Measurements from ENCODE around the gene NTN3. TPM values are rescaled to one million over a fixed set of nuclear protein-coding genes. Genes with fewer than 3 reads are reported as not detected.
A peak's percentile ranks its signal among the peaks of the same experiment; 100 is the strongest.

NTN3 gene
- total RNA-seq, 1 donor from 2014 or later: 17.9 TPM

GRCh38 chr16:2507052-2507659 is 36.1 kb downstream of the NTN3 start:
- Mint-ChIP-seq H3K27ac (no peak overlapping the region), H3K4me1 (peaks cover 18% of the 10 kb centered on the region), H3K4me3 (no peak overlapping the region), H3K36me3 (no peaks in the 10 kb centered on the region), H3K9me3 (no peaks in the 10 kb centered on the region), H3K27me3 (ENCODE audit: low read depth) (peaks cover 3% of the 10 kb centered on the region)
- TF ChIP-seq CTCF (IDR thresholded peaks at IDR 0.05; ENCODE audit: unreplicated experiment): no peak
- DNase-seq (ENCODE audit: low spot score in 2 of 2, unreplicated experiment in 2 of 2): no peak

DNA sequence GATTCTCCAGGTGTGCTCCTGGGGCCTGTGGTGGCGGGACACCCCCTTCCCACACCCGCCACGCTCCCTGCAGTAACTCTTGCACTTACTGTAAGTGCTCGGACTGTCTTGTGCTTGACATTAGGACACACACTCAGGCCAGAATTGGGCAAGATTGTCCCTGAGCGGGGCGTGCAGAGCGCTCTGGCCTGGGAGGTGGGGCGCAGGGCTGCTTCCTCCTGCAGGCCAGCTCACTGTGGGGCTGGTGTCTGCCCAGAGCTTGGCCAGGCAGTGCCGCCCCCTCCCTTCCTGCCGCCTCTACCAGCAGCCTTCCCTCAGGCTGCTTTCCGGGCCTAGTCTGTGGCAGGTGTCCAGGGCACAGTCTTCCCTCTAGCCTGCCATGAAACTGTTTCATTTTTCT is 36.6 kb downstream of the NTN3 start:
- H3K27ac Mint-ChIP-seq: no peak overlapping the region
- DNase-seq (ENCODE audit: low spot score in 2 of 2, unreplicated experiment in 2 of 2): no peak
- H3K9me3 Mint-ChIP-seq: no peaks in the 10 kb centered on the region
- H3K27me3 Mint-ChIP-seq (ENCODE audit: low read depth): peaks cover 3% of the 10 kb centered on the region
- H3K4me3 Mint-ChIP-seq: no peak overlapping the region
- peaks cover 18% of the 10 kb centered on the region for H3K4me1 Mint-ChIP-seq
- no peak for TF ChIP-seq CTCF (IDR thresholded peaks at IDR 0.05; ENCODE audit: unreplicated experiment)
- H3K36me3 Mint-ChIP-seq: no peaks in the 10 kb centered on the region

GRCh38 chr16:2508722-2509400 is 37.8 kb downstream of the NTN3 start:
- H3K9me3 Mint-ChIP-seq: no peaks in the 10 kb centered on the region
- TF ChIP-seq CTCF (IDR thresholded peaks at IDR 0.05; ENCODE audit: unreplicated experiment): no peak
- peaks cover 22% of the 10 kb centered on the region for H3K4me1 Mint-ChIP-seq
- H3K4me3 Mint-ChIP-seq: no peak overlapping the region
- H3K27me3 Mint-ChIP-seq (ENCODE audit: low read depth): peaks cover 3% of the 10 kb centered on the region
- no peaks in the 10 kb centered on the region for H3K36me3 Mint-ChIP-seq
- no peak for DNase-seq (ENCODE audit: low spot score in 2 of 2, unreplicated experiment in 2 of 2)
- no peak overlapping the region for H3K27ac Mint-ChIP-seq

DNA sequence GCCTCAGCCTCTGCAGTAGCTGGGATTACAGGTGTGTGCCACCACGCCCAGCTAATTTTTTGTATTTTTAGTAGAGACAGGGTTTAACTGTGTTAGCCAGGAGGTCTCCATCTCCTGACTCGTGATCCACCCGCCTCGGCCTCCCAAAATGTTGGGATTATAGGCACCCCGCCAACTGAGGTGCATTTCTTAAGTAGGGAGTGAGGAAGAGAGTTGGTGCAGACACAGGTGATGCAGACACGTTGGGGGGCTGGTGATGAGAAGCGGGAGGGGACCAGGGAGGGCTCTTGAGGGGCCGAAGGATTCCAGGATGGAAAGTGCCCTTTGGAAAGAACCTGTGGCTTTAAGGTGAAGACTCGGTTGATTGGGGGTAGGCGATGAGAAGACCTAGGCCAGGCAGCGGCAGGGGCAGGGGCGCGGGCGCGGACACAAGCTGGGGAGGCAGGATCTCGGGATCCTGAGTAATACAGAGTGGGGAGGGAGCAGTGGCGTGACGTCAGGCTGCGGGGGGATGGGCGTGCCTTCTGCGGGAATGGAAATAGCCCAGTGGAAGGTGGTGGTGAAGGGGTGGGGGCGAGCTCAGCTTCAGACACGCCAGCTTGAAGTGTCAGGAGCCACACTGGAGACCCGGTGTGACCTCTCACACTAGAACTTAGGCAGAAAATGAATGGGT is 40.2 kb downstream of the NTN3 start:
- Mint-ChIP-seq H3K4me1 (peaks cover 34% of the 10 kb centered on the region), H3K9me3 (no peaks in the 10 kb centered on the region), H3K4me3 (no peak overlapping the region), H3K36me3 (no peaks in the 10 kb centered on the region), H3K27me3 (ENCODE audit: low read depth) (peaks cover 3% of the 10 kb centered on the region), H3K27ac (peak overlapping the region; percentile 14)
- no peak for DNase-seq (ENCODE audit: low spot score in 2 of 2, unreplicated experiment in 2 of 2)
- TF ChIP-seq CTCF (IDR thresholded peaks at IDR 0.05; ENCODE audit: unreplicated experiment): no peak

DNA sequence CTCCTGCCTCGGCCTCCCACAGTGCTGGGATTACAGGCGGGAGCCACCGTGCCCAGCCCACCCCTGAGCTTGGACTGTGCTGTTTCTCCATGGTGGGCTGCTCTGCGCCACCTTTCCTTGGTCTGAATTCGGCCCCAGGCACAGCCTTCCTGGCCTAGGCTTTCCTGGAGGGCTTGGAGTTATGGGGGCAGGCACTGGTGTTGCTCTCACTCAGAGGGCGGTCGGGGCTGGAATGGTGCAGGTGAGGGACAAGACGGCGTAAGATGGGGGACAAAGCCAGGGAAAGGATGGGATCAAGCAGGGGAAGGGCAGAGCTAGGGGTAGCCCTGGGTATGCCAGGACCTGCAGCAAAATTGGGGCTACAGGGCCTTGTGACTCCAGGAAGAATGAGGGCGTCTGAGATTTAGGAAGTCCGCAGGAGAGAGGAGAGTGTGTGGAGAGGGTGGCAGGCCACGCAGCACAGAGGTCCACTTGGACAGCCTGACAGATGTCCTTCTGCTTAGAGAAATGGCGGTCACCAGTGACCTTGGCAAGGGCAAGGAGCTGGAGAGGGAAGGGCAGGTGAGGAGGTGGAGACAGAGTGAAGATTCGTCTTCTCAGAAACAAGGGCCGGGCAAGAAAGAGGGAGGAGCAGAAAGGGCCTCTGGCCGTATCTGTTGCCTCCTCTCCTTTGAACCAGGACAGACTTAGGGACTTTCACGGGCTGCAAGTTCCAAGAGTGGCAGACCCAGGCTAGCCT is 41.1 kb downstream of the NTN3 start:
- no peaks in the 10 kb centered on the region for H3K9me3 Mint-ChIP-seq
- peaks cover 3% of the 10 kb centered on the region for H3K27me3 Mint-ChIP-seq (ENCODE audit: low read depth)
- DNase-seq (ENCODE audit: low spot score in 2 of 2, unreplicated experiment in 2 of 2): no peak
- H3K27ac Mint-ChIP-seq: peak overlapping the region; percentile 91
- no peak for TF ChIP-seq CTCF (IDR thresholded peaks at IDR 0.05; ENCODE audit: unreplicated experiment)
- peaks cover 43% of the 10 kb centered on the region for H3K4me1 Mint-ChIP-seq
- H3K36me3 Mint-ChIP-seq: no peaks in the 10 kb centered on the region
- H3K4me3 Mint-ChIP-seq: peak overlapping the region; percentile 69
